Large intestine (tissue), 12 donors: ENCODE results near the gene BMP10. TPM values are rescaled to one million over a fixed set of nuclear protein-coding genes. Genes with fewer than 3 reads are reported as not detected.

Experiments used
- DNase-seq, 2 donors: peaks; one replicate each; pipeline versions ENCODE4 v3.0.0 to v3.0.0-alpha.2; 2013
- H3K27ac ChIP-seq: one replicate; pipeline ENCODE4 v1.5.1; 2013; ENCODE audit warnings: low read length
- H3K27me3 ChIP-seq: 2 replicates; pipeline ENCODE4 v1.6.1; 2013; ENCODE audit warnings: low read length; ENCODE audit not compliant: control insufficient read depth, insufficient read depth
- H3K36me3 ChIP-seq: 2 replicates; pipeline ENCODE4 v1.6.1; 2013; ENCODE audit warnings: low read length; ENCODE audit not compliant: control insufficient read depth, insufficient read depth
- H3K4me1 ChIP-seq: one replicate; pipeline ENCODE4 v1.6.1; 2013; ENCODE audit warnings: low read length; ENCODE audit not compliant: control insufficient read depth, insufficient read depth
- H3K4me3 ChIP-seq: one replicate; pipeline ENCODE4 v1.5.1; 2013; ENCODE audit warnings: low read length
- H3K9me3 ChIP-seq: one replicate; pipeline ENCODE4 v1.6.1; 2013; ENCODE audit warnings: mild to moderate bottlenecking, low read depth, low read length, moderate library complexity; ENCODE audit not compliant: control insufficient read depth
- WGBS: methylation state at CpG from one replicate; pipeline ENCODE4 v1.1.5; 2013; ENCODE audit warnings: low lambda C conversion rate; ENCODE audit not compliant: insufficient coverage; 5-methylcytosine and 5-hydroxymethylcytosine counted together
- long read RNA-seq, 11 donors: transcript quantifications; one replicate each; lab custom pipeline, GENCODE V29; 2026
- polyA plus RNA-seq: library from polyadenylated mRNA; unstranded; fragments of 120-200 nt; gene quantifications from one replicate; pipeline ENCODE4 v1.2.1, GENCODE V29; 2013

Gene BMP10, protein sequence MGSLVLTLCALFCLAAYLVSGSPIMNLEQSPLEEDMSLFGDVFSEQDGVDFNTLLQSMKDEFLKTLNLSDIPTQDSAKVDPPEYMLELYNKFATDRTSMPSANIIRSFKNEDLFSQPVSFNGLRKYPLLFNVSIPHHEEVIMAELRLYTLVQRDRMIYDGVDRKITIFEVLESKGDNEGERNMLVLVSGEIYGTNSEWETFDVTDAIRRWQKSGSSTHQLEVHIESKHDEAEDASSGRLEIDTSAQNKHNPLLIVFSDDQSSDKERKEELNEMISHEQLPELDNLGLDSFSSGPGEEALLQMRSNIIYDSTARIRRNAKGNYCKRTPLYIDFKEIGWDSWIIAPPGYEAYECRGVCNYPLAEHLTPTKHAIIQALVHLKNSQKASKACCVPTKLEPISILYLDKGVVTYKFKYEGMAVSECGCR
- polyA plus RNA-seq = not detected
- long read RNA-seq, donor 1 = 0 reads
- long read RNA-seq, donor 2 = 0 reads
- long read RNA-seq, donor 3 = 0 reads
- long read RNA-seq, donor 4 = 0 reads
- long read RNA-seq, donor 5 = 0 reads
- long read RNA-seq, donor 6 = 0 reads
- long read RNA-seq, donor 7 = 0 reads
- long read RNA-seq, donor 8 = 0 reads
- long read RNA-seq, donor 9 = 0 reads
- long read RNA-seq, donor 10 = 0 reads
- long read RNA-seq, donor 11 = 0 reads

GRCh38 chr2:68871159-68871764 lies at the start of gene BMP10:
Gene BMP10 (minus strand): TSS chr2:68871397. CDS start chr2:68871358, 39 bp downstream.
- Histone ChIP-seq H3K4me1 (no peaks in the 10 kb centered on the region), H3K36me3 (no peaks in the 10 kb centered on the region), H3K27me3 (peaks cover 3% of the 10 kb centered on the region), H3K4me3 (no peak within 1 kb of the TSS), H3K27ac (no peak within 1 kb of the TSS), H3K9me3 (no peaks in the 10 kb centered on the region)
- no CpG with 5 or more reads among the region's 6 CpGs for WGBS
- DNase-seq = no peak

DNA sequence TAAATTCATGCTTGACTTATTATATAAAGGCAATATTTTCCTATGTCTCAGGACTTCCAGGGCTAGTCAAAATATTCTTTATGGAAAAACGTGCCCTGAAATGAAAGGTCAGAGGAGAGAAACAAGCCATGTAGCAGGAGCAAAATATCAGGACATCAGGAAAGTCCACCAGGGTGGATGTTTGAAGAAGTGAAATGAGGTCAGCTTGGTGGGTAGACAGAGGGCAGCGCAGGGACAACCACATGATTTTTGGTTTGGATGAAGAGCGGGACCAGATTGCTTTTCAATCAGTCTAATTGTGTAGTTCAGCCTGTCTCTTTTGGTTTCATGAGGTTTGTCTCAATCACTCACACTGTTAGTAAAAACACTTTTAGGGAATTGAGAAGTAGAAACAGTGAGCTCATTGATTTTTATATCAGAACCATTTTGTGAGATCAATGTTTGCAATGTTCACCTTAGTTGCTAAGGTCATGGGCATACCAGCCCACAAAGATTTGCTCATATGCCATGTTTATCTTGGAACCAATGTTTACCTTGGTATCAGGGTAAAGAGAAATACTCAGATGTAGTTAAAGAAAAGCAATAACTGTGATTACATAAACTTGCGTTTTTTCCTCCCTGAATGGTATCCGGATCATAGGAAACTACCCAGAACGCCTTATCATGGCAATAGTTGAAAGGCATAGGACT lies 49.4 kb upstream of the BMP10 start:
- no peak for DNase-seq
- 17% methylated on average over 1 of the region's 6 CpGs for WGBS
- Histone ChIP-seq H3K9me3 (no peaks in the 10 kb centered on the region), H3K27me3 (no peaks in the 10 kb centered on the region), H3K27ac (no peak overlapping the region), H3K36me3 (no peaks in the 10 kb centered on the region), H3K4me1 (no peaks in the 10 kb centered on the region), H3K4me3 (no peak overlapping the region)

GRCh38 chr2:68918497-68918896 lies 47.3 kb upstream of the BMP10 start:
- no peak for DNase-seq
- Histone ChIP-seq H3K27me3 (no peaks in the 10 kb centered on the region), H3K27ac (no peak overlapping the region), H3K4me1 (no peaks in the 10 kb centered on the region), H3K9me3 (no peaks in the 10 kb centered on the region), H3K36me3 (no peaks in the 10 kb centered on the region), H3K4me3 (no peak overlapping the region)
- no CpG with 5 or more reads among the region's 7 CpGs for WGBS

GRCh38 chr2:68917034-68917718 lies 46.0 kb upstream of the BMP10 start:
- no peaks in the 10 kb centered on the region for H3K27me3 ChIP-seq
- 83% methylated on average over 1 of the region's 3 CpGs for WGBS
- H3K4me3 ChIP-seq = no peak overlapping the region
- H3K9me3 ChIP-seq = no peaks in the 10 kb centered on the region
- no peaks in the 10 kb centered on the region for H3K4me1 ChIP-seq
- no peak overlapping the region for H3K27ac ChIP-seq
- DNase-seq = no peak
- H3K36me3 ChIP-seq = no peaks in the 10 kb centered on the region

DNA sequence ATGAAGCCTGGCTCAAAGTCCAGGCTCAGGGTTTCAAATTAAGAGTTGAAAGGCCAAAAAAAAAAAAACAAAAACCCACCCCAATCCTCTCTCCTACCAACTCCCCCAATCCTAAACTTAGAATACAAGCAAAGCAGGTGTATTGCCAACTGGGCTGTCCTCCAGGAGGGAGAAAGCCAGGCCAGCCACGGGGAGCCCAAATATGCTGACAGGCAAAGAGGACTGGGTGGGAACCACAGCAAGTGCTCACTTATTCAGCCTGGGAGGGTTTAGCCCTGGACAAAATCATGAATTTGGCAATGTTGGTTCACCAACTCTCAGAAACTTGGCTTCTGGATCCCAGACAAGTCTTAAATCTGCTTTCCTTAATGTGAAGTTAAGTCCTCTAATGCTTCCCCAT lies 45.0 kb upstream of the BMP10 start:
- Histone ChIP-seq H3K4me3 (no peak overlapping the region), H3K36me3 (no peaks in the 10 kb centered on the region), H3K27me3 (no peaks in the 10 kb centered on the region), H3K27ac (no peak overlapping the region), H3K9me3 (no peaks in the 10 kb centered on the region), H3K4me1 (no peaks in the 10 kb centered on the region)
- no CpG with 5 or more reads among the region's 1 CpG for WGBS
- no peak for DNase-seq

DNA sequence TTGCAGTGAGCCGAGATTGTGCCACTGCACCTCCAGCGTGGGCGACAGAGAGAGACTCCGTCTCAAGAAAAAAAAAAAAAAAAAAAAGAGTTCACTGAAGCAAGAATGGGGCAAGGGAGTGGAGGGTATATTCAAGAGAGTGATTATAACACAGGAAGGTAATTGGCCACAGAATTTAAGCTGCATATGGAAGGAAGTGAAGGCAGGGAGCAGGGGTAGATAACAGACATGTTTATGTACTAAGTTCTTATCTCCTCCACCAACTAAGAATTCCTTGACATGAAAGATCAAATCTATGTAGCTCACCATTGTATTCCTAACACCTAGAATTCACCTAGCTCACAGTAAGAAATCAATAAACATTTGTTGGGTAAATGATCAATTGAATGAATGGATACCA lies 44.2 kb upstream of the BMP10 start:
- DNase-seq = no peak
- Histone ChIP-seq H3K9me3 (no peaks in the 10 kb centered on the region), H3K4me1 (no peaks in the 10 kb centered on the region), H3K27me3 (no peaks in the 10 kb centered on the region), H3K4me3 (no peak overlapping the region), H3K27ac (no peak overlapping the region), H3K36me3 (no peaks in the 10 kb centered on the region)
- whole genome bisulfite sequencing = no CpG with 5 or more reads among the region's 4 CpGs

DNA sequence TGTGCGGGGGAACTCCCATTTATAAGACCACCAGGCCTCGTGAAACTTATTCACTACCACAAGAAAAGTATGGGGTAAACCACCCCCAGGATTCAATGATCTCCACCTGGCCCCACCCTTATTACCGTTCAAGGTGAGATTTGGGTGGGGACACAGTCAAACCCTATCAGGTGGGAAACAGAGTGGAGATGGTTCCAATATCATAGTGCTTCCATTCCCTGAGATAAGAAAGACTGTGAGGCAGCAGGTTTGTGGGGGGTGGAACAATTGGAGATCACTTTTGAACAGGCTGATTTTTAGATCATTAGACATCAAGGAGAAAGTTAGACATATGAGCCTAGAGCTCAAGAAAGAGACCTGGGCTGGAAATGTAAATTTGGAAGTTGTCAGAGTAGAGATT lies 42.2 kb upstream of the BMP10 start:
- Histone ChIP-seq H3K4me3 (no peak overlapping the region), H3K4me1 (no peaks in the 10 kb centered on the region), H3K9me3 (no peaks in the 10 kb centered on the region), H3K27ac (no peak overlapping the region), H3K36me3 (no peaks in the 10 kb centered on the region), H3K27me3 (no peaks in the 10 kb centered on the region)
- WGBS = 60% methylated on average over 1 of the region's 3 CpGs
- no peak for DNase-seq

DNA sequence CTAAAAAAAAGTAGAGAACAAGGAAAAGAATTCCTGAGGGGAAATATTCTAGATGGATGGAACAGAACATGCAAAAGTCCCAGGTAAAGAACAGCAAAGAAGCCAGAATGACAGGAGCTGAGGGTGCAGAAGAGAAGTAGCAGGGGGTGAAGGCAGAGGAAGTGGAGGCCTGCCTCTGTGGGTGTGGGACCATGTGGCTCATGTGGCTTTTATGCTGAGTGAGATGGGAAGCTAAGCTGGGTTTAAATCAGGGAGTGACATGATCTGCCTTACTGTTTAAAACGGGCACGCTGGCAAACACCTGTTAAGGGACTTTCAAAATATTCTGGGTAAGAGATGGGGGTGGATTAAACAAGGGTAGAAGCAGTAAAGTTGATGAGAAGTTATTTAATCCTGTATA lies 41.5 kb upstream of the BMP10 start:
- Histone ChIP-seq H3K36me3 (no peaks in the 10 kb centered on the region), H3K9me3 (no peaks in the 10 kb centered on the region), H3K27me3 (no peaks in the 10 kb centered on the region), H3K4me1 (no peaks in the 10 kb centered on the region), H3K27ac (no peak overlapping the region), H3K4me3 (no peak overlapping the region)
- DNase-seq = no peak
- WGBS = no CpG with 5 or more reads among the region's 2 CpGs

GRCh38 chr2:68912111-68912510 lies 40.9 kb upstream of the BMP10 start:
- Histone ChIP-seq H3K27me3 (no peaks in the 10 kb centered on the region), H3K9me3 (no peaks in the 10 kb centered on the region), H3K27ac (no peak overlapping the region), H3K4me1 (no peaks in the 10 kb centered on the region), H3K4me3 (no peak overlapping the region), H3K36me3 (no peaks in the 10 kb centered on the region)
- no peak for DNase-seq
- 74% methylated on average over 3 of the region's 3 CpGs for WGBS

GRCh38 chr2:68911709-68912108 lies 40.5 kb upstream of the BMP10 start:
- no peaks in the 10 kb centered on the region for H3K9me3 ChIP-seq
- H3K27ac ChIP-seq = no peak overlapping the region
- DNase-seq = no peak
- no peaks in the 10 kb centered on the region for H3K4me1 ChIP-seq
- H3K36me3 ChIP-seq = no peaks in the 10 kb centered on the region
- H3K27me3 ChIP-seq = no peaks in the 10 kb centered on the region
- no peak overlapping the region for H3K4me3 ChIP-seq
- WGBS = no CpG with 5 or more reads among the region's 1 CpG
